HL-60 (cell line): Measurements from ENCODE around the gene RPS5.

ENCODE experiments used
- DNase-seq, 2 experiments: peaks; one replicate each; pipeline ENCODE4 v3.0.0-alpha.2; 2010 to 2020; ENCODE audit warnings: low read depth in 1 of 2, low spot score in 1 of 2
- H3K27ac ChIP-seq: fragments of 250-450 bp; sonication (Bioruptor Pico); replicated peaks from 2 replicates; pipeline ENCODE4 v1.5.1; 2020; ENCODE audit warnings: mild to moderate bottlenecking, moderate library complexity
- H3K27me3 ChIP-seq: fragments of 250-450 bp; sonication (Bioruptor Pico); 2 replicates; pipeline ENCODE4 v1.5.1; 2021; ENCODE audit warnings: mild to moderate bottlenecking, moderate library complexity; ENCODE audit not compliant: insufficient read depth, poor library complexity, severe bottlenecking
- H3K4me3 ChIP-seq: replicated peaks from 2 replicates; pipeline ENCODE4 v1.5.1; 2011; ENCODE audit warnings: mild to moderate bottlenecking, control low read depth, low read length; ENCODE audit not compliant: insufficient read depth
- GABPA ChIP-seq: IDR thresholded peaks from 2 replicates; pipeline ENCODE4 v1.6.1; 2012; ENCODE audit warnings: low read depth
- POLR2AphosphoS5 ChIP-seq: IDR thresholded peaks from 2 replicates; pipeline ENCODE4 v1.6.1; 2012; ENCODE audit warnings: low read depth
- SPI1 ChIP-seq: IDR thresholded peaks from 2 replicates; pipeline ENCODE4 v1.6.1; 2012; ENCODE audit warnings: low read depth, mild to moderate bottlenecking, borderline replicate concordance
- TF ChIP-seq, protein P1 (sequence below): IDR thresholded peaks from 2 replicates; pipeline ENCODE4 v1.6.1; 2012; ENCODE audit warnings: low read depth; ENCODE audit not compliant: insufficient replicate concordance
- TF ChIP-seq, protein P2 (sequence below): IDR thresholded peaks from one replicate; pipeline ENCODE4 v1.5.1; 2011; ENCODE audit warnings: low read length, control low read depth, inconsistent platforms; ENCODE audit not compliant: insufficient read depth

The RPS5 gene

DNA sequence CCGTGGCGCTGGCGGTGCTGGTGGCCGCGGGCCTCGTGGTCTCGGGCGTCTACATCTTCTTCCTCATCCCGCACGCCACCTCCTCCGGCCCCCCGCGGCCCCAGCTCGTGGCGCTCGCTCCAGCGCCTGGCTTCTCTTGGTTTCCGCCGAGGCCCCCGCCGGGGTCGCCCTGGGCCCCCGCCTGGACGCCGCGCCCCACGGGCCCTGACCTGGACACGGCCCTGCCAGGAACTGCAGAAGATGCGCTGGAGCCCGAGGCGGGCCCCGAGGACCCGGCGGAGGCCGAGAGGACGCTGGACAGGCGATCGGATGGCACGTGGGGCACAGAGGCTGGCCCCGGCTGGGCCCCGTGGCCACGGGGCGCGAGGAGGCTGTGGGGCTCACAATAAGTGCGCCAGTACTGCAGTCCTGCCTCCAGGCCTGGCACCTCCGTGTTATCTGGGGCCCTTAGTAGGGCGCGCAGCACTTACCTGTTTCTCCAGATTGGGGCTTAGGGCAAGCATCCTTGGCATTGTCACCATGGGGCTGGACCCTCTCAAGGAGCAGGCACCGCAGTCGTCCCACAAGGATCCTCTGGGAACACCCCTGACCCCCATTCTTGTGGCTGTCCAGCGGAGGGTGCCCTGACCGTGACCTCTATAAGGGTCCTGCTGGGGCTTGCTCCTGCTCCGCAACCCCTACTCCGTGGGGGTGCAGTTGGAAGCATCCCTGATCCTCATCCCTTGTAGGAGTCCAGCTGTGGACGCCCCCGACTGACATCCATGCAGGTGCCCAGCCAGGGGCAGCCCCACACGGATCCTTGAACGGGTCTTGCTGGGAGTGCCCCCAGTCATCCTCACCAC lies 9.8 kb downstream of the RPS5 start:
- DNase-seq = no peak
- Histone ChIP-seq H3K27me3 (no peaks in the 10 kb centered on the region), H3K4me3 (no peak overlapping the region), H3K27ac (no peak overlapping the region)
- TF ChIP-seq, protein P1, sequence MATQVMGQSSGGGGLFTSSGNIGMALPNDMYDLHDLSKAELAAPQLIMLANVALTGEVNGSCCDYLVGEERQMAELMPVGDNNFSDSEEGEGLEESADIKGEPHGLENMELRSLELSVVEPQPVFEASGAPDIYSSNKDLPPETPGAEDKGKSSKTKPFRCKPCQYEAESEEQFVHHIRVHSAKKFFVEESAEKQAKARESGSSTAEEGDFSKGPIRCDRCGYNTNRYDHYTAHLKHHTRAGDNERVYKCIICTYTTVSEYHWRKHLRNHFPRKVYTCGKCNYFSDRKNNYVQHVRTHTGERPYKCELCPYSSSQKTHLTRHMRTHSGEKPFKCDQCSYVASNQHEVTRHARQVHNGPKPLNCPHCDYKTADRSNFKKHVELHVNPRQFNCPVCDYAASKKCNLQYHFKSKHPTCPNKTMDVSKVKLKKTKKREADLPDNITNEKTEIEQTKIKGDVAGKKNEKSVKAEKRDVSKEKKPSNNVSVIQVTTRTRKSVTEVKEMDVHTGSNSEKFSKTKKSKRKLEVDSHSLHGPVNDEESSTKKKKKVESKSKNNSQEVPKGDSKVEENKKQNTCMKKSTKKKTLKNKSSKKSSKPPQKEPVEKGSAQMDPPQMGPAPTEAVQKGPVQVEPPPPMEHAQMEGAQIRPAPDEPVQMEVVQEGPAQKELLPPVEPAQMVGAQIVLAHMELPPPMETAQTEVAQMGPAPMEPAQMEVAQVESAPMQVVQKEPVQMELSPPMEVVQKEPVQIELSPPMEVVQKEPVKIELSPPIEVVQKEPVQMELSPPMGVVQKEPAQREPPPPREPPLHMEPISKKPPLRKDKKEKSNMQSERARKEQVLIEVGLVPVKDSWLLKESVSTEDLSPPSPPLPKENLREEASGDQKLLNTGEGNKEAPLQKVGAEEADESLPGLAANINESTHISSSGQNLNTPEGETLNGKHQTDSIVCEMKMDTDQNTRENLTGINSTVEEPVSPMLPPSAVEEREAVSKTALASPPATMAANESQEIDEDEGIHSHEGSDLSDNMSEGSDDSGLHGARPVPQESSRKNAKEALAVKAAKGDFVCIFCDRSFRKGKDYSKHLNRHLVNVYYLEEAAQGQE = no peak
- TF ChIP-seq GABPA (no peak), SPI1 (no peak), POLR2AphosphoS5 (no peak)
- TF ChIP-seq, protein P2, sequence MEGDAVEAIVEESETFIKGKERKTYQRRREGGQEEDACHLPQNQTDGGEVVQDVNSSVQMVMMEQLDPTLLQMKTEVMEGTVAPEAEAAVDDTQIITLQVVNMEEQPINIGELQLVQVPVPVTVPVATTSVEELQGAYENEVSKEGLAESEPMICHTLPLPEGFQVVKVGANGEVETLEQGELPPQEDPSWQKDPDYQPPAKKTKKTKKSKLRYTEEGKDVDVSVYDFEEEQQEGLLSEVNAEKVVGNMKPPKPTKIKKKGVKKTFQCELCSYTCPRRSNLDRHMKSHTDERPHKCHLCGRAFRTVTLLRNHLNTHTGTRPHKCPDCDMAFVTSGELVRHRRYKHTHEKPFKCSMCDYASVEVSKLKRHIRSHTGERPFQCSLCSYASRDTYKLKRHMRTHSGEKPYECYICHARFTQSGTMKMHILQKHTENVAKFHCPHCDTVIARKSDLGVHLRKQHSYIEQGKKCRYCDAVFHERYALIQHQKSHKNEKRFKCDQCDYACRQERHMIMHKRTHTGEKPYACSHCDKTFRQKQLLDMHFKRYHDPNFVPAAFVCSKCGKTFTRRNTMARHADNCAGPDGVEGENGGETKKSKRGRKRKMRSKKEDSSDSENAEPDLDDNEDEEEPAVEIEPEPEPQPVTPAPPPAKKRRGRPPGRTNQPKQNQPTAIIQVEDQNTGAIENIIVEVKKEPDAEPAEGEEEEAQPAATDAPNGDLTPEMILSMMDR = no peak

DNA sequence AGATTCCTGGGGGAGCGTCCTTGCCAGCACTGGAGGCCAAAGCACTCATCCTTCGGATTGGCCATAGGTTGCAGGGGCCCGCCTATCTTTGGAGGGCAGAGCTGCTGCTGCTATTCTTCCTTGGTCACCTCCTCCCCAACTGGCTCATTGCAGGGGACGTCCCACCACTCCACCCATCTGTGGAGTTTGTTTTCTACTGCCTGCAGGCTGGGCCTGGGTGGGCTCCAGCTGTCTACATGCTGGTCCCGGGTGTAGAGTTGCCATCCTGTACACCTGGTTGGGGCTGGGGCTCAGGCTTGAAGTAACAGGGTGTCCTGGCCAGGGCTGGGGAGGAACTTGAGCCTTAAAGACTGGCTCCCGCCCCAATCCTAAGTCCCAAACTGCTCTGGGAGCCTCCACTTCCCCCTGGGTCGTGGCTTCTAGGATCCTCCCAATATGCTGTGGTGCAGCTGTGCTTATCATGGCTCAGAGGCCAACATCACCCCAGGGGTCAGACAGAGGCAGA lies 10.5 kb downstream of the RPS5 start:
- no peaks in the 10 kb centered on the region for H3K27me3 ChIP-seq
- H3K4me3 ChIP-seq = no peak overlapping the region
- no peak overlapping the region for H3K27ac ChIP-seq
- no peak for DNase-seq
- TF ChIP-seq SPI1 (no peak), GABPA (no peak), POLR2AphosphoS5 (no peak)
- TF ChIP-seq, protein P2 = no peak
- TF ChIP-seq, protein P1 = no peak

DNA sequence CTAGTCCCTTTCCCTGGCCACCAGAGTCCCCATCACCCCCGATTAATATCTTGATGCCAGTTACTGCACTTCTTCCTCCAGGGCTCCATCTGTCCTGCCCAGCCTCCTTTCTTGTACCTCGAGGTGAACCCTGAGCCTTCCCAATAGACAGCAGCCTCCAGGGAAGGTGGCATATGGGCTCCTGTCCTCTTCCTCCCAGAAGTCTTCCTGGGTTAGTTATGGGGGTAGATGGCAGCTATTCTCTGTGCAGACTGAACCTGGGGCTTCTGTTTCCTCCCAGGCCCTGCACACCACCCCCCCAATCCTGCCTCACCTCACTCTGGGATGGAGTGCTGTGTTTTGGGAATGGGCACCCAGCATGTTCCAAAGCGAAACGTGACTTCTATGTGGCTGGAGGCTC lies 11.0 kb downstream of the RPS5 start:
- TF ChIP-seq, protein P1 = no peak
- TF ChIP-seq SPI1 (no peak), GABPA (no peak), POLR2AphosphoS5 (no peak)
- TF ChIP-seq, protein P2 = no peak
- H3K4me3 ChIP-seq = no peak overlapping the region
- DNase-seq = no peak
- no peaks in the 10 kb centered on the region for H3K27me3 ChIP-seq
- H3K27ac ChIP-seq = no peak overlapping the region
